Measurements from ENCODE around the gene GPRC5C. TPM values are rescaled to one million over a fixed set of nuclear protein-coding genes. Genes with fewer than 3 reads are reported as not detected.
A peak's percentile ranks its signal among the peaks of the same experiment; 100 is the strongest.

GPRC5C gene
- total and polyA plus RNA-seq, 4 donors: 34.2 to 195 (median 119) TPM

GRCh38 chr17:74455025-74455545, 23.2 kb downstream of the GPRC5C start:
- H3K4me3 ChIP-seq (ENCODE audit: low read depth in 1 of 3, low read length in 3 of 3): no peak overlapping the region
- no peak overlapping the region for H3K9ac ChIP-seq (ENCODE audit: low read depth in 1 of 2, low read length in 2 of 2)
- no peaks in the 10 kb centered on the region for H3K27me3 ChIP-seq (ENCODE audit: control insufficient read depth in 4 of 4, insufficient read depth in 4 of 4, low read length in 3 of 4)
- 49% methylated on average over 15 of the region's 15 CpGs for WGBS
- H3K9me3 ChIP-seq (ENCODE audit: control insufficient read depth in 4 of 4, low read length in 3 of 4): no peaks in the 10 kb centered on the region
- no peak for DNase-seq (ENCODE audit: low spot score)
- H3K27ac ChIP-seq (ENCODE audit: low read depth in 1 of 2, low read length in 2 of 2): peak overlapping the region; percentile 85 to 94
- H3K36me3 ChIP-seq (ENCODE audit: control insufficient read depth in 4 of 4, insufficient read depth in 3 of 4, low read depth in 1 of 4, low read length in 3 of 4): no peaks in the 10 kb centered on the region
- TF ChIP-seq HNF4A (conservative IDR thresholded peaks at IDR 0.05) (peak in 1 of 2 donors; percentile 9), HNF4G (IDR thresholded peaks at IDR 0.05) (no peak), YY1 (IDR thresholded peaks at IDR 0.05) (no peak)
- peaks cover 7 to 55% (median 49%) of the 10 kb centered on the region in 4 donors for H3K4me1 ChIP-seq (ENCODE audit: control insufficient read depth in 4 of 4, insufficient read depth in 4 of 4, low read length in 3 of 4)

- H3K4me3 ChIP-seq (ENCODE audit: low read depth in 1 of 3, low read length in 3 of 3): no peak overlapping the region
- no peak for DNase-seq (ENCODE audit: low spot score)
- no peaks in the 10 kb centered on the region for H3K27me3 ChIP-seq (ENCODE audit: control insufficient read depth in 4 of 4, insufficient read depth in 4 of 4, low read length in 3 of 4)
- WGBS: 87% methylated on average over 5 of the region's 5 CpGs
- no peak overlapping the region for H3K9ac ChIP-seq (ENCODE audit: low read depth in 1 of 2, low read length in 2 of 2)
- H3K36me3 ChIP-seq (ENCODE audit: control insufficient read depth in 4 of 4, insufficient read depth in 3 of 4, low read depth in 1 of 4, low read length in 3 of 4): no peaks in the 10 kb centered on the region
- H3K27ac ChIP-seq (ENCODE audit: low read depth in 1 of 2, low read length in 2 of 2): no peak overlapping the region
- TF ChIP-seq YY1 (IDR thresholded peaks at IDR 0.05): no peak
- no peak for TF ChIP-seq HNF4A (conservative IDR thresholded peaks at IDR 0.05)
- no peak for TF ChIP-seq RXRA (IDR thresholded peaks at IDR 0.05)
- TF ChIP-seq, protein P1, sequence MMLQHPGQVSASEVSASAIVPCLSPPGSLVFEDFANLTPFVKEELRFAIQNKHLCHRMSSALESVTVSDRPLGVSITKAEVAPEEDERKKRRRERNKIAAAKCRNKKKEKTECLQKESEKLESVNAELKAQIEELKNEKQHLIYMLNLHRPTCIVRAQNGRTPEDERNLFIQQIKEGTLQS (IDR thresholded peaks at IDR 0.05): no peak
- no peak for TF ChIP-seq TAF1 (conservative IDR thresholded peaks at IDR 0.05)
- TF ChIP-seq, protein P2, sequence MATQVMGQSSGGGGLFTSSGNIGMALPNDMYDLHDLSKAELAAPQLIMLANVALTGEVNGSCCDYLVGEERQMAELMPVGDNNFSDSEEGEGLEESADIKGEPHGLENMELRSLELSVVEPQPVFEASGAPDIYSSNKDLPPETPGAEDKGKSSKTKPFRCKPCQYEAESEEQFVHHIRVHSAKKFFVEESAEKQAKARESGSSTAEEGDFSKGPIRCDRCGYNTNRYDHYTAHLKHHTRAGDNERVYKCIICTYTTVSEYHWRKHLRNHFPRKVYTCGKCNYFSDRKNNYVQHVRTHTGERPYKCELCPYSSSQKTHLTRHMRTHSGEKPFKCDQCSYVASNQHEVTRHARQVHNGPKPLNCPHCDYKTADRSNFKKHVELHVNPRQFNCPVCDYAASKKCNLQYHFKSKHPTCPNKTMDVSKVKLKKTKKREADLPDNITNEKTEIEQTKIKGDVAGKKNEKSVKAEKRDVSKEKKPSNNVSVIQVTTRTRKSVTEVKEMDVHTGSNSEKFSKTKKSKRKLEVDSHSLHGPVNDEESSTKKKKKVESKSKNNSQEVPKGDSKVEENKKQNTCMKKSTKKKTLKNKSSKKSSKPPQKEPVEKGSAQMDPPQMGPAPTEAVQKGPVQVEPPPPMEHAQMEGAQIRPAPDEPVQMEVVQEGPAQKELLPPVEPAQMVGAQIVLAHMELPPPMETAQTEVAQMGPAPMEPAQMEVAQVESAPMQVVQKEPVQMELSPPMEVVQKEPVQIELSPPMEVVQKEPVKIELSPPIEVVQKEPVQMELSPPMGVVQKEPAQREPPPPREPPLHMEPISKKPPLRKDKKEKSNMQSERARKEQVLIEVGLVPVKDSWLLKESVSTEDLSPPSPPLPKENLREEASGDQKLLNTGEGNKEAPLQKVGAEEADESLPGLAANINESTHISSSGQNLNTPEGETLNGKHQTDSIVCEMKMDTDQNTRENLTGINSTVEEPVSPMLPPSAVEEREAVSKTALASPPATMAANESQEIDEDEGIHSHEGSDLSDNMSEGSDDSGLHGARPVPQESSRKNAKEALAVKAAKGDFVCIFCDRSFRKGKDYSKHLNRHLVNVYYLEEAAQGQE (IDR thresholded peaks at IDR 0.05): no peak
- TF ChIP-seq EGR1 (IDR thresholded peaks at IDR 0.05; ENCODE audit: low read depth in 2 of 2): no peak
- no peak for TF ChIP-seq FOXA1 (IDR thresholded peaks at IDR 0.05)
- TF ChIP-seq GABPA (IDR thresholded peaks at IDR 0.05 in 1 of 2, conservative IDR thresholded peaks at IDR 0.05 in 1 of 2): no peak
- TF ChIP-seq SP1 (IDR thresholded peaks at IDR 0.05): no peak
- H3K9me3 ChIP-seq (ENCODE audit: control insufficient read depth in 4 of 4, low read length in 3 of 4): no peaks in the 10 kb centered on the region
- peaks cover 7 to 47% (median 41%) of the 10 kb centered on the region in 4 donors for H3K4me1 ChIP-seq (ENCODE audit: control insufficient read depth in 4 of 4, insufficient read depth in 4 of 4, low read length in 3 of 4)
These were observed 23.9 kb downstream of the GPRC5C start for GRCh38 chr17:74455821-74456220.

- Histone ChIP-seq H3K27me3 (ENCODE audit: control insufficient read depth in 4 of 4, insufficient read depth in 4 of 4, low read length in 3 of 4) (no peaks in the 10 kb centered on the region), H3K9ac (ENCODE audit: low read depth in 1 of 2, low read length in 2 of 2) (no peak overlapping the region), H3K4me1 (ENCODE audit: control insufficient read depth in 4 of 4, insufficient read depth in 4 of 4, low read length in 3 of 4) (peaks cover 5 to 35% (median 29%) of the 10 kb centered on the region in 4 donors), H3K27ac (ENCODE audit: low read depth in 1 of 2, low read length in 2 of 2) (no peak overlapping the region), H3K9me3 (ENCODE audit: control insufficient read depth in 4 of 4, low read length in 3 of 4) (no peaks in the 10 kb centered on the region), H3K4me3 (ENCODE audit: low read depth in 1 of 3, low read length in 3 of 3) (no peak overlapping the region), H3K36me3 (ENCODE audit: control insufficient read depth in 4 of 4, insufficient read depth in 3 of 4, low read depth in 1 of 4, low read length in 3 of 4) (no peaks in the 10 kb centered on the region)
- WGBS: 30% methylated on average over 18 of the region's 18 CpGs
- DNase-seq (ENCODE audit: low spot score): peak; percentile 82
- no peak for TF ChIP-seq FOXA1 (IDR thresholded peaks at IDR 0.05)
- peak; percentile 98 for TF ChIP-seq CTCF (IDR thresholded peaks at IDR 0.05; ENCODE audit: low read depth, low read length, missing input control)
- peak; percentile 94 for TF ChIP-seq YY1 (IDR thresholded peaks at IDR 0.05)
- TF ChIP-seq EGR1 (IDR thresholded peaks at IDR 0.05; ENCODE audit: low read depth in 2 of 2): no peak
- TF ChIP-seq, protein P3, sequence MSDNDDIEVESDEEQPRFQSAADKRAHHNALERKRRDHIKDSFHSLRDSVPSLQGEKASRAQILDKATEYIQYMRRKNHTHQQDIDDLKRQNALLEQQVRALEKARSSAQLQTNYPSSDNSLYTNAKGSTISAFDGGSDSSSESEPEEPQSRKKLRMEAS (IDR thresholded peaks at IDR 0.05): no peak
- TF ChIP-seq HNF4A (conservative IDR thresholded peaks at IDR 0.05): peak in 1 of 2 donors; percentile 25
- peak; percentile 100 for TF ChIP-seq RAD21 (IDR thresholded peaks at IDR 0.05)
- TF ChIP-seq, protein P2 (IDR thresholded peaks at IDR 0.05): no peak
These were observed 25.4 kb downstream of the GPRC5C start for GRCh38 chr17:74457146-74457819.

Data from liver (tissue), 9 donors.